Measurements from ENCODE around the gene CACNG7.

The CACNG7 gene

GRCh38 chr19:53878776-53879139, 30.3 kb upstream of the CACNG7 start:
- Histone ChIP-seq H3K27ac (ENCODE audit: low read depth, low read length) (no peak overlapping the region), H3K4me3 (ENCODE audit: low read depth in 1 of 2, low read length in 2 of 2) (peak overlapping the region; percentile 84 to 87), H3K36me3 (ENCODE audit: control insufficient read depth in 1 of 2, insufficient read depth in 2 of 2, low read length in 2 of 2) (peaks cover 9 to 11% of the 10 kb centered on the region in 2 donors), H3K4me1 (ENCODE audit: control insufficient read depth in 1 of 2, insufficient read depth in 2 of 2, low read length in 2 of 2) (peaks cover 21 to 35% of the 10 kb centered on the region in 2 donors), H3K27me3 (ENCODE audit: control insufficient read depth in 1 of 2, insufficient read depth in 2 of 2, low read length in 2 of 2) (peaks cover 16 to 30% of the 10 kb centered on the region in 2 donors), H3K9me3 (ENCODE audit: control insufficient read depth in 1 of 2, low read length in 2 of 2) (no peaks in the 10 kb centered on the region), H3K9ac (ENCODE audit: low read depth in 1 of 2, low read length in 2 of 2) (peak overlapping the region; percentile 62 to 90)

- H3K9ac ChIP-seq (ENCODE audit: low read depth in 1 of 2, low read length in 2 of 2) = peak overlapping the region; percentile 62 to 90
Measured at GRCh38 chr19:53879140-53880081, 29.7 kb upstream of the CACNG7 start.

DNA sequence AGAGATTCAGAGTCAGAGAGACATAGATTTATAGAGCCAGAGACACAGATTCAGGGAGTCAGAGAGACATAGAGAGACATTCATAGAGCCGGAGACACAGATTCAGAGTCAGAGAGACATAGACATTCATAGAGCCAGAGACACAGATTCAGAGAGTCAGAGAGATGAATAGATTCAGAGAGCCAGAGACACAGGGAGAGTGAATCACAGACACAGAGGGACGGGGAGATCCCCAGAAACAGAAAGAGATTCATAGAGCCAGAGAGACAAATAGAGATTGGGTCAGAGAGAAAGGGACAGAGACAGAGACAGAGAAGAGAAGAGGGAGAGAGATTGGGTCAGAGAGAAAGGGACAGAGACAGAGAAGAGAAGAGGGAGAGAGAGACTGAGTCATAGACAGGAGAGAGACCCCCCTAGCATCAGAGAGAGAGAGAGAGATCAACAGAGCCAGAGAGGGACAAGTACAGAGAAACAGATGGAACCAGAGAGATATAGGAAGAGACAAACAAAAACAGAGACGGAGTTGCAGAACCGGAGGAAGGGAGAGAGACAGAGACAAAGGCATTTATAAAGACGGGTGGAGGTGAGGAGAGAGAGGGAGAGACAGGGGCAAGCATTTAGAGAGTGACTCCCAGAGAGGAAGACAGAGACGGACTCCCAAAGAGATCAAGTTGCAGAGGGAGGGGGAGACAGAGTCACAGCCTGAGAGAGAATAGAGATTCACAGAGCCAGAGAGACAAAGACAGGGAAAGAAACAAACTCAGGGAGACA, 28.2 kb upstream of the CACNG7 start:
- Histone ChIP-seq H3K4me3 (ENCODE audit: low read depth in 1 of 2, low read length in 2 of 2) (peak overlapping the region; percentile 8 to 48), H3K9ac (ENCODE audit: low read depth in 1 of 2, low read length in 2 of 2) (no peak overlapping the region), H3K4me1 (ENCODE audit: control insufficient read depth in 1 of 2, insufficient read depth in 2 of 2, low read length in 2 of 2) (peaks cover 21 to 28% of the 10 kb centered on the region in 2 donors), H3K9me3 (ENCODE audit: control insufficient read depth in 1 of 2, low read length in 2 of 2) (no peaks in the 10 kb centered on the region), H3K27ac (ENCODE audit: low read depth, low read length) (no peak overlapping the region), H3K27me3 (ENCODE audit: control insufficient read depth in 1 of 2, insufficient read depth in 2 of 2, low read length in 2 of 2) (peaks cover 21 to 42% of the 10 kb centered on the region in 2 donors), H3K36me3 (ENCODE audit: control insufficient read depth in 1 of 2, insufficient read depth in 2 of 2, low read length in 2 of 2) (no peaks in the 10 kb centered on the region)

More at GRCh38 chr19:53879140-53880081, 29.7 kb upstream of the CACNG7 start:
- Histone ChIP-seq H3K9me3 (ENCODE audit: control insufficient read depth in 1 of 2, low read length in 2 of 2) (no peaks in the 10 kb centered on the region), H3K27ac (ENCODE audit: low read depth, low read length) (no peak overlapping the region), H3K4me3 (ENCODE audit: low read depth in 1 of 2, low read length in 2 of 2) (peak overlapping the region; percentile 84 to 87), H3K4me1 (ENCODE audit: control insufficient read depth in 1 of 2, insufficient read depth in 2 of 2, low read length in 2 of 2) (peaks cover 21 to 28% of the 10 kb centered on the region in 2 donors), H3K27me3 (ENCODE audit: control insufficient read depth in 1 of 2, insufficient read depth in 2 of 2, low read length in 2 of 2) (peaks cover 16 to 37% of the 10 kb centered on the region in 2 donors), H3K36me3 (ENCODE audit: control insufficient read depth in 1 of 2, insufficient read depth in 2 of 2, low read length in 2 of 2) (peaks cover 3 to 4% of the 10 kb centered on the region in 2 donors)

DNA sequence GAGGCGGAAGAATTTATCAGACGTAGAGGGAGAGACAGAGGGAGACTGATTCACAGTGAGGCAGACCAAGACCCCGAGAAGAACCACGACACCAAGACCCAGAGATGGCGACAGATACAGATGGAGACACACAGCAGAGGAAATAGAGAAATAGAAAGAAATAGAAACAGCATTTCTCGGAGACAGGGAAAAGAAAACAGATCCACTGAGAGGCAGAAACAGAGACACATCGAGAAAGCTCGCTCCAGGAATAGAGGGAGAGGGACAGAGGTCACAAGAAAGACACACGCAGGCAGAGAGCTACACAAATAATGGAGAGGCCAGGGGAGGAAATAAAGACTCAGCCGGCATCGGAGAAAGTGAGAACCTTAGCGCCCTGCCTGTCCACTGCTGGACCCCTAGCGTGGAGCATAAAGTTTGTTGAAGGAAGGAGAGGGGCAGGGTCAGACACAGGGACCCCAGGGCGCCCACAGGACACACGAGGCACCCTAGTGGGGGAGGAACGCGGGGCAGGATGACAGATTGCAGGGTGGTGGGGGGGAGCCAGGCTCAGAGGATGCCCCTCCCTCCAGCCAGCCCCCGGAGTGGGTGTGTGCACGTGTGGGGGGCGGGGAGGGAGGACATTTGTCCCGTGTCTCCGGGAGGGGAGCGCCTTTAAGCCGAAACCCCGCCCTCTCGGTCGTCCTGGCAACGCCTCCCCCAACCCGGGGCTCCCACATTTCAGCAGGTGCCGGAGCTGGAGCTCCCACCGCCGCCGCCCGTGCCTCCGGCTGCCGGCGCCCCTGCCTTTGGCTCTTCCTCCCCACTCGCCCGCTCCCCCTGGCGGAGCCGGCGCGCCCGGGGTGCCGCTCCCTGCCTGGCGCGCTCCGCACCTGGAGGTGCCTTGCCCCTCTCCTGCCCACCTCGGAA, 27.3 kb upstream of the CACNG7 start, which contains the start of gene PRKCG:
TSS of gene PRKCG (plus strand) at position 716 of the 909 bp plus-strand sequence. CDS start 298 bp downstream, outside the sequence.
- H3K27me3 ChIP-seq (ENCODE audit: control insufficient read depth in 1 of 2, insufficient read depth in 2 of 2, low read length in 2 of 2) = peaks cover 21 to 42% of the 10 kb centered on the region in 2 donors
- H3K36me3 ChIP-seq (ENCODE audit: control insufficient read depth in 1 of 2, insufficient read depth in 2 of 2, low read length in 2 of 2) = no peaks in the 10 kb centered on the region
- H3K4me1 ChIP-seq (ENCODE audit: control insufficient read depth in 1 of 2, insufficient read depth in 2 of 2, low read length in 2 of 2) = peaks cover 21 to 25% of the 10 kb centered on the region in 2 donors
- no peak within 1 kb of the TSS for H3K9ac ChIP-seq (ENCODE audit: low read depth in 1 of 2, low read length in 2 of 2)
- H3K9me3 ChIP-seq (ENCODE audit: control insufficient read depth in 1 of 2, low read length in 2 of 2) = no peaks in the 10 kb centered on the region
- H3K4me3 ChIP-seq (ENCODE audit: low read depth in 1 of 2, low read length in 2 of 2) = peak within 1 kb of the TSS; percentile 8 to 48
- no peak within 1 kb of the TSS for H3K27ac ChIP-seq (ENCODE audit: low read depth, low read length)

DNA sequence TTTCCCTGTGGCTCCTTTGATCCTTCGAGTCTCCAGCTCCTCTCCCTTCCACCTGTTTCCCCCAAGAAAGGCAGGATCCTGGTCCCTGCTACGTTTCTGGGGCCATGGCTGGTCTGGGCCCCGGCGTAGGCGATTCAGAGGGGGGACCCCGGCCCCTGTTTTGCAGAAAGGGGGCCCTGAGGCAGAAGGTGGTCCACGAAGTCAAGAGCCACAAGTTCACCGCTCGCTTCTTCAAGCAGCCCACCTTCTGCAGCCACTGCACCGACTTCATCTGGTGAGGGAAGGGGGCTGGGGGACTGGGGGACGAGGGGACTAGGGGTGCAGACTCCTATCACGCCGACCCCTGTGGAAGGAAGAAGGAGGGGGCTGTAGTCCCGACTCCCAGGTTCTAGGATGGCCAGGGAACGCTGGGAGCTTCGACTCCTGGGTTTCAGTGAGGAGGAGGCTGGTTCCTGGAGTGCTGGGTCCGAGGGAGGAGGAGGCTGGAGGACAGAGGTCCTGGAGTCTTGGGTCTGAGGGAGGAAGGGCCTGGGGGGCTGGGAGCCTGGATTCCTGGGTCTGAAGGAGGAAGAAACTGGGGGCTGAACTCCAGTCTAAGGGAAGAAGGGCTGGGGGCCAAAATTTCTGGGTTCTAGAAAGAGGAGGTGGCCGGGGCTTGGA, 26.6 kb upstream of the CACNG7 start:
- Histone ChIP-seq H3K36me3 (ENCODE audit: control insufficient read depth in 1 of 2, insufficient read depth in 2 of 2, low read length in 2 of 2) (no peaks in the 10 kb centered on the region), H3K27me3 (ENCODE audit: control insufficient read depth in 1 of 2, insufficient read depth in 2 of 2, low read length in 2 of 2) (peaks cover 21 to 42% of the 10 kb centered on the region in 2 donors), H3K4me3 (ENCODE audit: low read depth in 1 of 2, low read length in 2 of 2) (peak overlapping the region; percentile 8 to 48), H3K27ac (ENCODE audit: low read depth, low read length) (no peak overlapping the region), H3K9ac (ENCODE audit: low read depth in 1 of 2, low read length in 2 of 2) (no peak overlapping the region), H3K4me1 (ENCODE audit: control insufficient read depth in 1 of 2, insufficient read depth in 2 of 2, low read length in 2 of 2) (peaks cover 21 to 24% of the 10 kb centered on the region in 2 donors), H3K9me3 (ENCODE audit: control insufficient read depth in 1 of 2, low read length in 2 of 2) (no peaks in the 10 kb centered on the region)

- Histone ChIP-seq H3K9me3 (ENCODE audit: control insufficient read depth in 1 of 2, low read length in 2 of 2) (no peaks in the 10 kb centered on the region), H3K36me3 (ENCODE audit: control insufficient read depth in 1 of 2, insufficient read depth in 2 of 2, low read length in 2 of 2) (no peaks in the 10 kb centered on the region), H3K27me3 (ENCODE audit: control insufficient read depth in 1 of 2, insufficient read depth in 2 of 2, low read length in 2 of 2) (peaks cover 21 to 42% of the 10 kb centered on the region in 2 donors), H3K9ac (ENCODE audit: low read depth in 1 of 2, low read length in 2 of 2) (no peak overlapping the region), H3K4me1 (ENCODE audit: control insufficient read depth in 1 of 2, insufficient read depth in 2 of 2, low read length in 2 of 2) (peaks cover 21 to 24% of the 10 kb centered on the region in 2 donors), H3K4me3 (ENCODE audit: low read depth in 1 of 2, low read length in 2 of 2) (no peak overlapping the region), H3K27ac (ENCODE audit: low read depth, low read length) (no peak overlapping the region)
Measured at GRCh38 chr19:53883231-53883661, 25.8 kb upstream of the CACNG7 start.

DNA sequence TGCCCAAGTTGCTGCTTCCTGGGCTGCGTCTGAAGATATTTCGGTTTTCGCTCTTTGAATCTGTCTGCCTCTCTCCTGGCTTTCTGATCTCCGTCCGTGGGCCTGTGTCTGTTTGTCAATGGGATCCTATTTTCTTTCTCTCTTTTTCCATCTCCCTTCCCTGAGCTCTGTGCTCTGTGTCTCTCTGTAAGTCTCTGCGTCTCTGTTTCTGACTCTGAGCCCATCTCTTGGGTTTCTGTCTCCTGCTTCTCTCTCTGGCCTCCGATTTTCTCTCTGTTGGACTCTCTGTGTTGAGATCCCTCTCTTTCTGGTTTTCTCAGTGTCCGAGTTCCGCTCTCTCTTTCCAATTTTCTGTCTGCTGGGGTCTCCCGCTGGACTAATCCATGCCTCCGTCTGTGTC, 25.3 kb upstream of the CACNG7 start:
- peaks cover 21 to 23% of the 10 kb centered on the region in 2 donors for H3K4me1 ChIP-seq (ENCODE audit: control insufficient read depth in 1 of 2, insufficient read depth in 2 of 2, low read length in 2 of 2)
- H3K4me3 ChIP-seq (ENCODE audit: low read depth in 1 of 2, low read length in 2 of 2) = no peak overlapping the region
- no peak overlapping the region for H3K9ac ChIP-seq (ENCODE audit: low read depth in 1 of 2, low read length in 2 of 2)
- no peak overlapping the region for H3K27ac ChIP-seq (ENCODE audit: low read depth, low read length)
- no peaks in the 10 kb centered on the region for H3K9me3 ChIP-seq (ENCODE audit: control insufficient read depth in 1 of 2, low read length in 2 of 2)
- peaks cover 21 to 42% of the 10 kb centered on the region in 2 donors for H3K27me3 ChIP-seq (ENCODE audit: control insufficient read depth in 1 of 2, insufficient read depth in 2 of 2, low read length in 2 of 2)
- H3K36me3 ChIP-seq (ENCODE audit: control insufficient read depth in 1 of 2, insufficient read depth in 2 of 2, low read length in 2 of 2) = no peaks in the 10 kb centered on the region

GRCh38 chr19:53884256-53884655, 24.8 kb upstream of the CACNG7 start:
- no peaks in the 10 kb centered on the region for H3K36me3 ChIP-seq (ENCODE audit: control insufficient read depth in 1 of 2, insufficient read depth in 2 of 2, low read length in 2 of 2)

GRCh38 chr19:53885036-53885435, 24.0 kb upstream of the CACNG7 start:
- Histone ChIP-seq H3K4me3 (ENCODE audit: low read depth in 1 of 2, low read length in 2 of 2) (no peak overlapping the region), H3K36me3 (ENCODE audit: control insufficient read depth in 1 of 2, insufficient read depth in 2 of 2, low read length in 2 of 2) (no peaks in the 10 kb centered on the region), H3K9ac (ENCODE audit: low read depth in 1 of 2, low read length in 2 of 2) (no peak overlapping the region), H3K27me3 (ENCODE audit: control insufficient read depth in 1 of 2, insufficient read depth in 2 of 2, low read length in 2 of 2) (peaks cover 16 to 37% of the 10 kb centered on the region in 2 donors), H3K4me1 (ENCODE audit: control insufficient read depth in 1 of 2, insufficient read depth in 2 of 2, low read length in 2 of 2) (peaks cover 12 to 16% of the 10 kb centered on the region in 2 donors), H3K27ac (ENCODE audit: low read depth, low read length) (no peak overlapping the region), H3K9me3 (ENCODE audit: control insufficient read depth in 1 of 2, low read length in 2 of 2) (no peaks in the 10 kb centered on the region)

More at GRCh38 chr19:53884256-53884655, 24.8 kb upstream of the CACNG7 start:
- Histone ChIP-seq H3K9ac (ENCODE audit: low read depth in 1 of 2, low read length in 2 of 2) (no peak overlapping the region), H3K9me3 (ENCODE audit: control insufficient read depth in 1 of 2, low read length in 2 of 2) (no peaks in the 10 kb centered on the region), H3K4me3 (ENCODE audit: low read depth in 1 of 2, low read length in 2 of 2) (no peak overlapping the region), H3K4me1 (ENCODE audit: control insufficient read depth in 1 of 2, insufficient read depth in 2 of 2, low read length in 2 of 2) (peaks cover 18 to 21% of the 10 kb centered on the region in 2 donors), H3K27ac (ENCODE audit: low read depth, low read length) (no peak overlapping the region), H3K27me3 (ENCODE audit: control insufficient read depth in 1 of 2, insufficient read depth in 2 of 2, low read length in 2 of 2) (peaks cover 21 to 42% of the 10 kb centered on the region in 2 donors)

All from duodenal mucosa (tissue), 2 donors.